Esophagus muscularis mucosa (tissue), 4 donors: ENCODE data around the gene RNU11. TPM values are rescaled to one million over a fixed set of nuclear protein-coding genes. Genes with fewer than 3 reads are reported as not detected.
"Not testable (repeated sequence)": the region's sequence is repeated elsewhere in the genome, so short reads cannot be mapped to it uniquely, and the experiment has no call there.

Experiments used
- DNase-seq: peaks from one replicate; pipeline ENCODE4 v3.0.0-alpha.2; 2017; ENCODE audit errors: extremely low spot score
- H3K27ac ChIP-seq, 4 donors: fragments of 200-600 bp; sonication (generic); replicated peaks in 1 of 4; 1 replicate in 3 of 4; 2 replicates in 1 of 4; pipeline ENCODE4 v1.5.1; 2016 to 2019; ENCODE audit warnings: mild to moderate bottlenecking in 1 of 4
- H3K27me3 ChIP-seq, 4 donors: fragments of 200-600 bp; sonication (generic); one replicate each; pipeline versions ENCODE4 v1.5.1 to v1.6.0; 2016 to 2019
- H3K36me3 ChIP-seq, 4 donors: fragments of 200-600 bp; sonication (generic); one replicate each; pipeline ENCODE4 v1.5.1; 2016 to 2019
- H3K4me1 ChIP-seq, 4 donors: fragments of 200-600 bp; sonication (generic); one replicate each; pipeline ENCODE4 v1.5.1; 2016 to 2019
- H3K4me3 ChIP-seq, 4 donors: fragments of 200-600 bp; sonication (generic); 1 replicate in 2 of 4; 2 replicates in 2 of 4; pipeline ENCODE4 v1.5.1; 2016 to 2019; ENCODE audit warnings: mild to moderate bottlenecking in 4 of 4, moderate library complexity in 1 of 4
- H3K9me3 ChIP-seq, 4 donors: fragments of 200-600 bp; sonication (generic); 1 replicate in 3 of 4; 2 replicates in 1 of 4; pipeline ENCODE4 v1.5.1; 2016 to 2019
- CTCF ChIP-seq, 3 experiments: fragments of 200-600 bp in 2 of 3; fragments of 450-650 bp in 1 of 3; sonication (generic) in 2 of 3; IDR thresholded peaks; one replicate each; pipeline ENCODE4 v1.5.1; 2017 to 2019; ENCODE audit warnings: antibody characterized with exemption in 3 of 3, mild to moderate bottlenecking in 2 of 3, moderate library complexity in 1 of 3
- EP300 ChIP-seq: sonication (generic); formaldehyde crosslinking; IDR thresholded peaks from one replicate; pipeline ENCODE4 v1.6.1; 2017; ENCODE audit warnings: antibody characterized with exemption
- POLR2A ChIP-seq: fragments of 450-650 bp; IDR thresholded peaks from one replicate; pipeline ENCODE4 v1.6.1; 2017; ENCODE audit warnings: antibody characterized with exemption, moderate library complexity, mild to moderate bottlenecking, low read depth
- POLR2AphosphoS5 ChIP-seq, 2 donors: sonication (generic); formaldehyde crosslinking; IDR thresholded peaks; one replicate each; pipeline ENCODE4 v1.6.1; 2017; ENCODE audit warnings: antibody characterized with exemption in 2 of 2
- WGBS: methylation state at CpG from one replicate; pipeline ENCODE4 v1.1.5; 2018; 5-methylcytosine and 5-hydroxymethylcytosine counted together
- intact Hi-C: fragments of 100-400 bp; cut with DNase I; formaldehyde crosslinking; loops from one replicate; pipeline ENCODE4 v1.15.1; 2023
- small RNA-seq, 3 donors: library from RNA; depleted of rRNA; stranded (forward); fragments of <200 nt; gene quantifications; one replicate each; pipeline ENCODE3, GENCODE V24; 2016
- total RNA-seq, 4 donors: library from RNA; depleted of rRNA; stranded (reverse); fragments of >200 nt; gene quantifications; one replicate each; pipeline versions ENCODE4 v1.1.0 to v1.2.1, GENCODE V29; 2016

The RNU11 gene
- total RNA-seq, 4 donors from 2014 or later: not detected

- DNase-seq: no peak
- WGBS: 93% methylated on average over 4 of the region's 4 CpGs
- Histone ChIP-seq H3K36me3 (peaks cover 6 to 59% (median 39%) of the 10 kb centered on the region in 4 donors), H3K4me3 (no peak overlapping the region), H3K4me1 (no peaks in the 10 kb centered on the region), H3K27me3 (no peaks in the 10 kb centered on the region), H3K9me3 (no peaks in the 10 kb centered on the region), H3K27ac (no peak overlapping the region)
- no peak for TF ChIP-seq EP300
- TF ChIP-seq CTCF (IDR thresholded peaks at IDR 0.05): no peak
- no peak for TF ChIP-seq POLR2A
- no peak for TF ChIP-seq POLR2AphosphoS5 (IDR thresholded peaks at IDR 0.05)
- intact Hi-C loops: no loop called here
Measured at GRCh38 chr1:28684937-28685336, 36.5 kb downstream of the RNU11 start.

- H3K4me3 ChIP-seq, H3K9me3 ChIP-seq, H3K4me1 ChIP-seq, intact Hi-C loops, DNase-seq, H3K27me3 ChIP-seq, H3K27ac ChIP-seq: not testable (repeated sequence)
- 90% methylated on average over 1 of the region's 1 CpG for WGBS
- H3K36me3 ChIP-seq: peaks cover 38 to 70% (median 55%) of the 10 kb centered on the region in 4 donors
Measured at GRCh38 chr1:28691627-28692026, 43.2 kb downstream of the RNU11 start.

Small RNA genes lying within 50 kb of the gene (small RNA-seq; reads per million reads assigned to genes)
- gene RF00422 (0 reads per million in 3 donors), gene RNU11 (0 reads per million in 3 donors)

Other genes starting within 250 kb of the RNU11 start
- gene RCC1, start 142.6 kb upstream of the RNU11 start, total RNA-seq: 10 to 100 TPM in 2 of 4 donors, 1 to 10 TPM in 2; 8.3 to 17.1 (median 11.3) TPM
- 10 to 100 TPM; 19.4 to 34.1 (median 23.2) TPM for gene TRNAU1AP, start 95.5 kb upstream of the RNU11 start, total RNA-seq
- gene RAB42, start 56.3 kb upstream of the RNU11 start, total RNA-seq: 1 to 10 TPM in 3 of 4 donors, under 1 TPM in 1; 0.98 to 4.0 (median 2.9) TPM
- gene TAF12, start 5.5 kb upstream of the RNU11 start, total RNA-seq: 10 to 100 TPM; 16.1 to 17.6 (median 17.1) TPM
- gene GMEB1, start 20.2 kb downstream of the RNU11 start, total RNA-seq: 10 to 100 TPM in 2 of 4 donors, 1 to 10 TPM in 2; 7.1 to 11.0 (median 9.8) TPM
- 10 to 100 TPM; 39.3 to 53.3 (median 41.6) TPM for gene YTHDF2, start 88.3 kb downstream of the RNU11 start, total RNA-seq
- gene OPRD1, start 163.6 kb downstream of the RNU11 start, total RNA-seq: under 1 TPM; under 0.01 to 0.23 (median 0.15) TPM